ENCODE data around the gene CEP97. TPM values are rescaled to one million over a fixed set of nuclear protein-coding genes. Genes with fewer than 3 reads are reported as not detected.
"Not testable (repeated sequence)": the region's sequence is repeated elsewhere in the genome, so short reads cannot be mapped to it uniquely, and the experiment has no call there.

Gene CEP97
- total and polyA plus RNA-seq, 9 of the 15 experiments (the other 6 are each of a cell fraction or from before 2014, with no cell fraction given): 2.0 to 10.1 (median 4.3) TPM

GRCh38 chr3:101694836-101695235 is 29.6 kb upstream of the CEP97 start:
- H3K36me3 ChIP-seq (ENCODE audit: control insufficient read depth, insufficient read depth, low read length); H2AFZ ChIP-seq (ENCODE audit: low read depth, low read length); H3K4me1 ChIP-seq (replicated peaks in 1 of 2; ENCODE audit: control insufficient read depth in 2 of 2, insufficient read depth in 2 of 2, low read length in 2 of 2); H3K9me1 ChIP-seq (ENCODE audit: control insufficient read depth, insufficient read depth, low read length); H3K9ac ChIP-seq (ENCODE audit: insufficient read depth in 1 of 2, low read depth in 2 of 2, low read length in 2 of 2); H3K79me2 ChIP-seq (ENCODE audit: control insufficient read depth, insufficient read depth, low read length); H4K20me1 ChIP-seq (replicated peaks; ENCODE audit: control insufficient read depth, insufficient read depth, low read length); DNase-seq (ENCODE audit: extremely low read depth in 1 of 4, low spot score in 3 of 4); BruUV-seq (replicated peaks); H3K9me3 ChIP-seq (replicated peaks; ENCODE audit: control insufficient read depth, insufficient read depth, low read depth, low read length); POLR2A ChIA-PET; FAIRE-seq; ATAC-seq; H3K27ac ChIP-seq (ENCODE audit: extremely low read depth, low read depth, low read length); H3K27me3 ChIP-seq (ENCODE audit: control insufficient read depth in 2 of 2, insufficient read depth in 2 of 2, low read length in 2 of 2); CTCF ChIA-PET (ENCODE audit: low intra/inter-chr PET ratio); H3K4me3 ChIP-seq; H3K4me2 ChIP-seq (ENCODE audit: insufficient read depth, low read length); in situ Hi-C loops (cut with MboI): not testable (repeated sequence)
- intact Hi-C loops (cut with micrococcal nuclease): loop anchor here (2.0 kb wide), 1 partner anchor 108 kb away; no protein-coding TSS in a partner anchor
- 40% methylated on average over 1 of the region's 4 CpGs for WGBS (ENCODE audit: insufficient coverage, low coverage, missing lambda C conversion rate)

- in situ Hi-C loops (cut with MboI): no loop called here
- Histone ChIP-seq H3K36me3 (ENCODE audit: control insufficient read depth, insufficient read depth, low read length) (no peaks in the 10 kb centered on the region), H3K4me2 (ENCODE audit: insufficient read depth, low read length) (no peak overlapping the region)
- TF ChIP-seq CREB5 (CRISPR knock-in tag; IDR thresholded peaks at IDR 0.05) (no peak), GABPA (tag; conservative IDR thresholded peaks at IDR 0.05; ENCODE audit: low read depth) (no peak), ZNF121 (CRISPR knock-in tag; conservative IDR thresholded peaks at IDR 0.05) (no peak), MYBL2 (IDR thresholded peaks at IDR 0.05; ENCODE audit: low read depth) (no peak), MYBL2 (CRISPR knock-in tag; IDR thresholded peaks at IDR 0.05; ENCODE audit: borderline replicate concordance) (no peak), NKRF (IDR thresholded peaks at IDR 0.05; ENCODE audit: borderline replicate concordance) (no peak), RAD21 (CRISPR knock-in tag; conservative IDR thresholded peaks at IDR 0.05 in 1 of 2, IDR thresholded peaks at IDR 0.05 in 1 of 2) (peak; percentile 48 to 54), CTCF (IDR thresholded peaks at IDR 0.05 in 2 of 3, conservative IDR thresholded peaks at IDR 0.05 in 1 of 3; ENCODE audit: insufficient read depth in 2 of 3, low read depth in 1 of 3, low read length in 3 of 3) (peak; percentile 61 to 70 (median 67)), SMARCA4 (IDR thresholded peaks at IDR 0.05) (no peak)
Observed at GRCh38 chr3:101695779-101696372, 28.5 kb upstream of the CEP97 start.

More at GRCh38 chr3:101695779-101696372, 28.5 kb upstream of the CEP97 start:
- Histone ChIP-seq H4K20me1 (replicated peaks; ENCODE audit: control insufficient read depth, insufficient read depth, low read length) (no peaks in the 10 kb centered on the region), H2AFZ (ENCODE audit: low read depth, low read length) (no peak overlapping the region), H3K9me1 (ENCODE audit: control insufficient read depth, insufficient read depth, low read length) (no peaks in the 10 kb centered on the region), H3K4me3 (no peak overlapping the region), H3K27ac (ENCODE audit: extremely low read depth, low read depth, low read length) (no peak overlapping the region), H3K4me1 (replicated peaks in 1 of 2; ENCODE audit: control insufficient read depth in 2 of 2, insufficient read depth in 2 of 2, low read length in 2 of 2) (peaks cover 2 to 4% of the 10 kb centered on the region in 2 experiments; a peak in 3 of 5 replicates), H3K9ac (ENCODE audit: insufficient read depth in 1 of 2, low read depth in 2 of 2, low read length in 2 of 2) (no peak overlapping the region), H3K9me3 (replicated peaks; ENCODE audit: control insufficient read depth, insufficient read depth, low read depth, low read length) (no peaks in the 10 kb centered on the region), H3K79me2 (ENCODE audit: control insufficient read depth, insufficient read depth, low read length) (no peaks in the 10 kb centered on the region), H3K27me3 (ENCODE audit: control insufficient read depth in 2 of 2, insufficient read depth in 2 of 2, low read length in 2 of 2) (no peaks in the 10 kb centered on the region)
- CTCF ChIA-PET (ENCODE audit: low intra/inter-chr PET ratio): interaction anchor here (0.6 to 1.7 kb wide), 2 partner anchors 529 to 840 kb away, joined by 3 to 10 read pairs; no protein-coding TSS in a partner anchor
- BruUV-seq (replicated peaks): no TSS peak
- 26% methylated on average over 10 of the region's 10 CpGs for WGBS (ENCODE audit: insufficient coverage, low coverage, missing lambda C conversion rate)
- intact Hi-C loops (cut with micrococcal nuclease): loop anchor here (2.0 kb wide), 1 partner anchor 107 kb away; no protein-coding TSS in a partner anchor
- POLR2A ChIA-PET: no interaction called here
- ATAC-seq: no peak
- peak in 3 of 4 experiments; percentile 8 to 68 (median 13) for DNase-seq (ENCODE audit: extremely low read depth in 1 of 4, low spot score in 3 of 4)
- peak; percentile 69 for FAIRE-seq

All from K562 (cell line).